ENCODE data around the gene ZNF445. TPM values are rescaled to one million over a fixed set of nuclear protein-coding genes. Genes with fewer than 3 reads are reported as not detected.

Gene ZNF445
- total RNA-seq, 4 donors from 2014 or later: 4.6 to 10.1 (median 6.6) TPM

- no peak for DNase-seq (ENCODE audit: low spot score)
Measured at GRCh38 chr3:44414517-44415090, 62.9 kb downstream of the ZNF445 start.

GRCh38 chr3:44412365-44412764, 65.1 kb downstream of the ZNF445 start:
- DNase-seq (ENCODE audit: low spot score): no peak
- no peak for ATAC-seq (ENCODE audit: low FRiP score)
- no peak for TF ChIP-seq CTCF (IDR thresholded peaks at IDR 0.05)

More at GRCh38 chr3:44414517-44415090, 62.9 kb downstream of the ZNF445 start:
- ATAC-seq (ENCODE audit: low FRiP score): no peak
- no peak for TF ChIP-seq CTCF (IDR thresholded peaks at IDR 0.05)

GRCh38 chr3:44411031-44411645, 66.3 kb downstream of the ZNF445 start:
- DNase-seq (ENCODE audit: low spot score) (no peak), ATAC-seq (ENCODE audit: low FRiP score) (no peak)
- no peak for TF ChIP-seq CTCF (IDR thresholded peaks at IDR 0.05)

DNA sequence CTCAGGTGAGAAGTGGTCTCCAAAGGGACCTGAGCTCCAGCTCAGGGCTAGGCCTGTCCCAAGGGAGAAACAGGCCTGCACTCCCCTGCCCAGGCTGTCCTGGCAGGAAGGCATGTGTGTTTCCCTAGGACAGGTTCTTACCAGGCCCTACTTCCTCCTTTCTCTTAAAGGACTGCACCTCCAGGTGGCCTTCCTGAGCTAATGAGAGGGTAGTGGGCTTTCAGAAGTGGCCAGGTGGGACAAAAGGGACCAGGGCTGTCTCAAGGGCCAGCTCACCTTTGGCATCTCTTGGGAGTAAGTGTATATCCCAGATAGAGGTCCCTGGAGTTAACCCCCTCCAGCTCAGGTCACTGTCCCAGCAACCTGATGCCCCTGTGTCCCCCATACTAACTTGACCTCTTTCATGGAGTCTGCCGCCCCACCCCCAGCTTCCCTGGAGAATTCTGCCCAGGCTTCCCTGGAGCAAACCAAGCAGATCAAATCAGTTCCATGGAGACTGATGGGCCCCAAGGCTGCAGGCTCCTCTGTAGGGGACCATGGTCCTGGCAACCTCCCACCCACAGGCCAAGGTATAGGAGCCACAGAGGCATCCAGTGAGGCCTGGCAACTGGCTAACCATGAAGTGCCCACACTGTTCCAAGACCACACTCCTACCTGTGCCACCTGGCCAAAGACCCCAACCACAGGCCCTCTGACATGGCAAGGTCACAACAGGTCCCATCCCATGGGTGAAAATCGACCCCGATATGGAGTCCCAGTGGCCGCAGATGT, 67.6 kb downstream of the ZNF445 start:
- no peak for ATAC-seq (ENCODE audit: low FRiP score)
- no peak for DNase-seq (ENCODE audit: low spot score)
- TF ChIP-seq CTCF (IDR thresholded peaks at IDR 0.05): no peak

DNA sequence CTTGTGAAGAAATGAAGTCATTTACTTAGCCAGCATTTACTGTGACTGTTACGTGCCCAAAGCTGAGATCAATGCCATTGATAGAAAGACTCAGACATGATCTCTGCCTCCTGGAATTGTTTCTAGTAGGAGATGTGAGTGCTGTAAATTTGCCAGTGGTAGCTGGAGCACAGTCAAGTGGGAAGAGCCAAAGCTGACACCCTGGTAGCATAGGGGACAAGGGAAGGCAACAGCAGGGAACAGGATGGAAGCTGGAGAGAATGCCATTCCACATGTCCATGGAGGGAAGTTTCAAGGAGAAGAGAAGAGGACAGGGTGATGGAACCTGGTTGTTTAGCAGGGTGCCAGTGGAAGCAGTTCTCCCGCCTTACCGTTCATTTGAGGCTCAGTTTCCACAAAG, 74.9 kb downstream of the ZNF445 start:
- no peak for DNase-seq (ENCODE audit: low spot score)
- no peak for ATAC-seq (ENCODE audit: low FRiP score)
- TF ChIP-seq CTCF (IDR thresholded peaks at IDR 0.05): no peak

- DNase-seq (ENCODE audit: low spot score) (no peak), ATAC-seq (ENCODE audit: low FRiP score) (no peak)
- no peak for TF ChIP-seq CTCF (IDR thresholded peaks at IDR 0.05)
Measured at GRCh38 chr3:44400771-44401170, 76.7 kb downstream of the ZNF445 start.
